Epithelial cell of proximal tubule (primary cell): ENCODE measurements around the gene MAG. TPM values are rescaled to one million over a fixed set of nuclear protein-coding genes. Genes with fewer than 3 reads are reported as not detected.

Experiments
- DNase-seq: peaks from one replicate; pipeline ENCODE4 v3.0.0-alpha.2; 2011; ENCODE audit warnings: low read depth
- H3K4me3 ChIP-seq: 2 replicates; pipeline ENCODE4 v1.5.1; 2011; ENCODE audit warnings: low read depth, mild to moderate bottlenecking, low read length
- CTCF ChIP-seq: conservative IDR thresholded peaks from 2 replicates; pipeline ENCODE4 v1.5.1; 2012; ENCODE audit warnings: low read depth, mild to moderate bottlenecking, low read length
- total RNA-seq: library from RNA; depleted of rRNA; stranded (reverse); fragments of >200 nt; gene quantifications from 2 replicates; pipeline ENCODE4 v1.2.3, GENCODE V29; 2015

Gene MAG
- total RNA-seq, 1 donor from 2014 or later: not detected

DNA sequence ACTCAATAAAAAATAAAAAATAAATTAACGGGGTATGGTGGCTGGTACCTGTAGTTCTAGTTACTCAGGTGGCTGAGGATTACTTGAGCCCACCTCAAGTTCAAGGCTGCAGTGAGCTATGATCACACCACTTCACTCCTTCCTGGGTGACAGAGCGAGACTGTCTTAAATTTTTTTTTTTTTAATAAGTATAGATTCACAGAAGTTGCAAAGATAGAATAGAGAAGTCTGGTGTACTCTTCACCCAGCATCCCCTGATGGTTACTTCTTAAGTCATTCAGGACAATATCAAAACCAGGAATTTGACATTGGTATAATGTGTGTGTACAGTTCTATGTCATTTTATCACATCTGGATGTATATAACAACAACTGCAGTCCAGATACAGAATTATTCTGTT, 29.3 kb downstream of the MAG start:
- DNase-seq: no peak
- no peak overlapping the region for H3K4me3 ChIP-seq
- TF ChIP-seq CTCF: no peak

DNA sequence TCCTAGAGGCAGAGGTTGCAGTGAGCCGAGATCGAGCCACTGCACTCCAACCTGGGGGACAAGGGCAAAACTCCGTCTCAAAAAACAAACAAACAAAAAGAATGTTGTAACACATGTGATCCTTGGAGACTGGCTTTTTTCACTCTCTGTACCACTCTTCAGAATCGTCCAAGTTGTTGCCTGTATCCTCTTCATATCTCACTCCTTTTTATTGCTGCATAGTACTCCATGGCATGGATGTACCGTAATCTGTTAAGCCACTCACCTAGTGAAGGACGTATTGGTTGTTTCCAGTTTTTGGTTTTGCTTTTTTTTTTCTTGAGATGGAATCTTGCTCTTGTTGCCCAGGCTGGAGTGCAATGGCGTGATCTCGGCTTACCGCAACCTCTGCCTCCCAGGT, 30.1 kb downstream of the MAG start:
- no peak for DNase-seq
- no peak for TF ChIP-seq CTCF
- no peak overlapping the region for H3K4me3 ChIP-seq

GRCh38 chr19:35327642-35328041, 35.7 kb downstream of the MAG start:
- DNase-seq: no peak
- peak; percentile 39 for TF ChIP-seq CTCF
- no peak overlapping the region for H3K4me3 ChIP-seq

GRCh38 chr19:35328851-35329285, 36.9 kb downstream of the MAG start, which contains the start of gene CD22:
Gene CD22, plus strand, starts transcription at chr19:35329187. Its CDS starts 2,854 bp downstream, at chr19:35332041.
- DNase-seq: no peak
- no peak within 1 kb of the TSS for H3K4me3 ChIP-seq
- TF ChIP-seq CTCF: no peak

- no peak overlapping the region for H3K4me3 ChIP-seq
- no peak for DNase-seq
- TF ChIP-seq CTCF: no peak
These were observed 37.4 kb downstream of the MAG start for GRCh38 chr19:35329323-35329722.

DNA sequence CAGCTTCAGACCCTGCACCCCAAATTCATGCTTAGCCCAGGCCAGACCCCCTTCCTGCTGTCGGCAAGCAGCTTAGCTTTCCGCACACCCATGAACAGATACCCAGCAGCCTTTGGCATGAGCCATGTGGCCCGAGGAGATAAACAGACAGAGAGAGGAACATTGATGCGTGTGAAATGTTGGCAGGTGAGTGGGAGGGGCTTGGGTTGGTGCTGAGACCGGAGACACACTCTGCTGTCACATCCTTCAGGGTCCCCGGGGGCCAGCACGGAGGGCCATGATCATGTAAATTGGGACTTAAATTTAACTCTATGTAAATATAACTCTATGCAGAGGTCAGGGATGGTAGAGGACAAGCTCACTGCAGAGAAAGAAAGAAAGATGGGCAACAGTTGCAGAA, 38.5 kb downstream of the MAG start:
- no peak overlapping the region for H3K4me3 ChIP-seq
- no peak for DNase-seq
- no peak for TF ChIP-seq CTCF

GRCh38 chr19:35331551-35332214, 39.7 kb downstream of the MAG start:
- H3K4me3 ChIP-seq: no peak overlapping the region
- no peak for DNase-seq
- TF ChIP-seq CTCF: no peak
